Breast epithelium (tissue), 4 donors: ENCODE measurements around the gene CHFR. TPM values are rescaled to one million over a fixed set of nuclear protein-coding genes. Genes with fewer than 3 reads are reported as not detected.
"Not testable (repeated sequence)": the region's sequence is repeated elsewhere in the genome, so short reads cannot be mapped to it uniquely, and the experiment has no call there.

Experiments used
- DNase-seq, 2 donors: peaks; one replicate each; pipeline ENCODE4 v3.0.0-alpha.2; 2019; ENCODE audit warnings: low spot score in 2 of 2
- H3K27ac ChIP-seq, 2 donors: fragments of 200-600 bp; sonication (generic) in 1 of 2; one replicate each; pipeline ENCODE4 v1.5.1; 2016 to 2019; ENCODE audit warnings: mild to moderate bottlenecking in 1 of 2
- H3K27me3 ChIP-seq, 2 donors: fragments of 200-600 bp; sonication (generic) in 1 of 2; one replicate each; pipeline versions ENCODE4 v1.5.1 to v1.6.0; 2017 to 2019; ENCODE audit warnings: control low read depth in 1 of 2, mild to moderate bottlenecking in 1 of 2
- H3K36me3 ChIP-seq: fragments of 200-600 bp; one replicate; pipeline ENCODE4 v1.5.1; 2019
- H3K4me1 ChIP-seq, 2 donors: fragments of 200-600 bp; sonication (generic); one replicate each; pipeline ENCODE4 v1.5.1; 2016 to 2019; ENCODE audit warnings: control low read depth in 1 of 2
- H3K4me3 ChIP-seq, 3 donors: fragments of 200-600 bp; sonication (generic); 1 replicate in 2 of 3; 2 replicates in 1 of 3; pipeline ENCODE4 v1.5.1; 2016 to 2019; ENCODE audit warnings: mild to moderate bottlenecking in 3 of 3, moderate library complexity in 2 of 3
- H3K9me3 ChIP-seq, 2 donors: fragments of 200-600 bp; sonication (generic) in 1 of 2; one replicate each; pipeline ENCODE4 v1.5.1; 2016 to 2019; ENCODE audit warnings: control low read depth in 1 of 2
- CTCF ChIP-seq, 3 donors: fragments of 450-650 bp; IDR thresholded peaks; one replicate each; pipeline ENCODE4 v1.5.1; 2016 to 2017; ENCODE audit warnings: antibody characterized with exemption in 3 of 3, mild to moderate bottlenecking in 3 of 3, moderate library complexity in 3 of 3
- POLR2A ChIP-seq: fragments of 450-650 bp; IDR thresholded peaks from one replicate; pipeline ENCODE4 v1.6.1; 2016; ENCODE audit warnings: antibody characterized with exemption, mild to moderate bottlenecking, moderate library complexity
- POLR2AphosphoS5 ChIP-seq, 3 donors: sonication (generic); formaldehyde crosslinking; IDR thresholded peaks; one replicate each; pipeline ENCODE4 v1.6.1; 2017; ENCODE audit warnings: antibody characterized with exemption in 3 of 3
- intact Hi-C: fragments of 100-400 bp; cut with DNase I; formaldehyde crosslinking; loops from one replicate; pipeline ENCODE4 v1.15.1; 2023; ENCODE audit warnings: low total_unique reads
- total RNA-seq, 3 donors: library from RNA; depleted of rRNA; stranded (reverse); fragments of >200 nt; gene quantifications; one replicate each; pipeline ENCODE4 v1.1.0, GENCODE V29; 2016

CHFR gene
- total RNA-seq, 3 donors from 2014 or later, result 22.4 to 36.1 (median 26.5) TPM

- H3K4me3 ChIP-seq, result no peak overlapping the region
- no peak for TF ChIP-seq CTCF (IDR thresholded peaks at IDR 0.05)
- no peak for TF ChIP-seq POLR2AphosphoS5 (IDR thresholded peaks at IDR 0.05)
- TF ChIP-seq POLR2A, result no peak
- H3K27me3 ChIP-seq, result no peaks in the 10 kb centered on the region
- intact Hi-C loops, result no loop called here
- H3K9me3 ChIP-seq, result no peaks in the 10 kb centered on the region
- DNase-seq, result no peak
- H3K36me3 ChIP-seq, result peaks cover 9% of the 10 kb centered on the region
- H3K27ac ChIP-seq, result no peak overlapping the region
- H3K4me1 ChIP-seq, result no peaks in the 10 kb centered on the region
These were observed 47.7 kb downstream of the CHFR start for GRCh38 chr12:132839558-132840235.

GRCh38 chr12:132838410-132839080 is 48.9 kb downstream of the CHFR start:
- Histone ChIP-seq H3K4me3 (no peak overlapping the region), H3K27ac (peak overlapping the region in 1 of 2 donors; percentile 63), H3K9me3 (no peaks in the 10 kb centered on the region), H3K36me3 (peaks cover 9% of the 10 kb centered on the region), H3K4me1 (no peaks in the 10 kb centered on the region), H3K27me3 (no peaks in the 10 kb centered on the region)
- TF ChIP-seq POLR2AphosphoS5 (IDR thresholded peaks at IDR 0.05) (no peak), POLR2A (no peak), CTCF (IDR thresholded peaks at IDR 0.05) (no peak)
- intact Hi-C loops, result no loop called here
- DNase-seq, result no peak

- peaks cover 6% of the 10 kb centered on the region for H3K36me3 ChIP-seq
These were observed 49.6 kb downstream of the CHFR start for GRCh38 chr12:132837693-132838409.

GRCh38 chr12:132836795-132837331 is 50.5 kb downstream of the CHFR start:
- no peak for DNase-seq
- Histone ChIP-seq H3K36me3 (peaks cover 4% of the 10 kb centered on the region), H3K9me3 (no peaks in the 10 kb centered on the region), H3K27ac (no peak overlapping the region), H3K27me3 (no peaks in the 10 kb centered on the region), H3K4me1 (no peaks in the 10 kb centered on the region), H3K4me3 (no peak overlapping the region)
- intact Hi-C loops, result no loop called here
- TF ChIP-seq POLR2AphosphoS5 (IDR thresholded peaks at IDR 0.05) (no peak), CTCF (IDR thresholded peaks at IDR 0.05) (no peak), POLR2A (no peak)

More at GRCh38 chr12:132837693-132838409, 49.6 kb downstream of the CHFR start:
- no peak for DNase-seq
- TF ChIP-seq CTCF (IDR thresholded peaks at IDR 0.05) (no peak), POLR2A (no peak), POLR2AphosphoS5 (IDR thresholded peaks at IDR 0.05) (peak in 1 of 3 donors; percentile 8)
- H3K27ac ChIP-seq, result peak overlapping the region in 1 of 2 donors; percentile 63
- H3K4me3 ChIP-seq, result peak overlapping the region in 2 of 3 donors; percentile 15 to 26
- no peaks in the 10 kb centered on the region for H3K4me1 ChIP-seq
- intact Hi-C loops, result no loop called here
- H3K9me3 ChIP-seq, result no peaks in the 10 kb centered on the region
- no peaks in the 10 kb centered on the region for H3K27me3 ChIP-seq

GRCh38 chr12:132836230-132836629 is 51.2 kb downstream of the CHFR start:
- H3K36me3 ChIP-seq, H3K27ac ChIP-seq, H3K4me3 ChIP-seq, intact Hi-C loops, H3K4me1 ChIP-seq, DNase-seq, H3K27me3 ChIP-seq, H3K9me3 ChIP-seq: not testable (repeated sequence)
